ENCODE results near the gene WBP2NL.

DNA sequence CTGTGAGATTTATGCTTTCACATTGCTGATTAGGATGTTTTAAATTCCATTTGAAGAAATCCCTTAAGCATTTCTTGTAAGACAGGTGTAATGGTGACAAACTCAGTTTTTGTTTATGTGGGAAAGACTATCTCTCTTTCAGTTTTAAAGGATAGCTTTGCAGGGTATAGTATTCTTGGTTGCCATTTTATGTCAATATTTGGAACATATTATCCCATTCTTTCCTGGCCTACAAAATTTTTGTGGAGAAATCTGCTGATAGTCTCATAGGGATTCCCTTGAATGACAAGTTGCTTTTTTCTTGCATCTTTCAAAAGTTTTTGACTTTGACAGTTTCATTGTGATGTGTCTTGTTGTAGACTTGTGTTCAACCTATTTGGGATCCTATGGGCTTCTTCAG is 43.2 kb downstream of the WBP2NL start:
- TF ChIP-seq, protein P1, sequence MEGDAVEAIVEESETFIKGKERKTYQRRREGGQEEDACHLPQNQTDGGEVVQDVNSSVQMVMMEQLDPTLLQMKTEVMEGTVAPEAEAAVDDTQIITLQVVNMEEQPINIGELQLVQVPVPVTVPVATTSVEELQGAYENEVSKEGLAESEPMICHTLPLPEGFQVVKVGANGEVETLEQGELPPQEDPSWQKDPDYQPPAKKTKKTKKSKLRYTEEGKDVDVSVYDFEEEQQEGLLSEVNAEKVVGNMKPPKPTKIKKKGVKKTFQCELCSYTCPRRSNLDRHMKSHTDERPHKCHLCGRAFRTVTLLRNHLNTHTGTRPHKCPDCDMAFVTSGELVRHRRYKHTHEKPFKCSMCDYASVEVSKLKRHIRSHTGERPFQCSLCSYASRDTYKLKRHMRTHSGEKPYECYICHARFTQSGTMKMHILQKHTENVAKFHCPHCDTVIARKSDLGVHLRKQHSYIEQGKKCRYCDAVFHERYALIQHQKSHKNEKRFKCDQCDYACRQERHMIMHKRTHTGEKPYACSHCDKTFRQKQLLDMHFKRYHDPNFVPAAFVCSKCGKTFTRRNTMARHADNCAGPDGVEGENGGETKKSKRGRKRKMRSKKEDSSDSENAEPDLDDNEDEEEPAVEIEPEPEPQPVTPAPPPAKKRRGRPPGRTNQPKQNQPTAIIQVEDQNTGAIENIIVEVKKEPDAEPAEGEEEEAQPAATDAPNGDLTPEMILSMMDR (IDR thresholded peaks at IDR 0.05), result no peak
- no peak for TF ChIP-seq POLR2A (IDR thresholded peaks at IDR 0.05)

Measured in thyroid gland (tissue), 4 donors.